H9 (cell line): Measurements from ENCODE around the gene PKN1. TPM values are rescaled to one million over a fixed set of nuclear protein-coding genes. Genes with fewer than 3 reads are reported as not detected.
A peak's percentile ranks its signal among the peaks of the same experiment; 100 is the strongest.

ENCODE experiments used
- DNase-seq: peaks from one replicate; pipeline ENCODE4 v3.0.0-alpha.2; 2017
- H2AFZ ChIP-seq: one replicate; pipeline ENCODE4 v1.6.1; 2013; ENCODE audit warnings: mild to moderate bottlenecking, low read length, control low read depth, moderate library complexity
- H2AK5ac ChIP-seq: 2 replicates; pipeline ENCODE4 v1.6.1; 2013; ENCODE audit warnings: low read length, control low read depth, mixed read lengths; ENCODE audit not compliant: insufficient read length
- H2BK120ac ChIP-seq: one replicate; pipeline ENCODE4 v1.6.1; 2013; ENCODE audit warnings: low read depth, mild to moderate bottlenecking, low read length, control low read depth, inconsistent platforms; ENCODE audit not compliant: poor library complexity, severe bottlenecking
- H2BK12ac ChIP-seq: 2 replicates; pipeline ENCODE4 v1.6.1; 2013; ENCODE audit warnings: low read length, control low read depth, mixed read lengths, low read depth; ENCODE audit not compliant: insufficient read length
- H2BK15ac ChIP-seq: 2 replicates; pipeline ENCODE4 v1.6.1; 2013; ENCODE audit warnings: low read depth, low read length, control low read depth
- H2BK20ac ChIP-seq: one replicate; pipeline ENCODE4 v1.6.1; 2013; ENCODE audit warnings: low read depth, mild to moderate bottlenecking, low read length, control low read depth, inconsistent platforms; ENCODE audit not compliant: poor library complexity, severe bottlenecking
- H2BK5ac ChIP-seq: 2 replicates; pipeline ENCODE4 v1.6.1; 2013; ENCODE audit warnings: low read length, control low read depth, mixed read lengths; ENCODE audit not compliant: insufficient read length
- H3K14ac ChIP-seq: 2 replicates; pipeline ENCODE4 v1.6.1; 2013; ENCODE audit warnings: low read length, control low read depth; ENCODE audit not compliant: insufficient read depth
- H3K18ac ChIP-seq: 2 replicates; pipeline ENCODE4 v1.6.1; 2013; ENCODE audit warnings: low read depth, mild to moderate bottlenecking, mixed read lengths, low read length, control low read depth; ENCODE audit not compliant: insufficient read length
- H3K23ac ChIP-seq: 2 replicates; pipeline ENCODE4 v1.6.1; 2013; ENCODE audit warnings: low read length, control low read depth, mixed read lengths, low read depth; ENCODE audit not compliant: insufficient read length
- H3K23me2 ChIP-seq: 2 replicates; pipeline ENCODE4 v1.6.1; 2013; ENCODE audit warnings: low read depth, mild to moderate bottlenecking, mixed read lengths, low read length, control low read depth; ENCODE audit not compliant: insufficient read length, poor library complexity, severe bottlenecking
- H3K27ac ChIP-seq: 2 replicates; pipeline ENCODE4 v1.5.1; 2013; ENCODE audit warnings: low read length, control low read depth, mixed read lengths, low read depth; ENCODE audit not compliant: insufficient read length
- H3K27me3 ChIP-seq: 2 replicates; pipeline ENCODE4 v1.6.1; 2013; ENCODE audit warnings: low read length, control low read depth, inconsistent platforms; ENCODE audit not compliant: insufficient read depth
- H3K4ac ChIP-seq: 2 replicates; pipeline ENCODE4 v1.6.1; 2013; ENCODE audit warnings: low read depth, mild to moderate bottlenecking, control low read depth, inconsistent platforms, low read length, moderate library complexity
- H3K4me1 ChIP-seq: 2 replicates; pipeline ENCODE4 v1.6.1; 2013; ENCODE audit warnings: low read length, control low read depth, inconsistent platforms; ENCODE audit not compliant: insufficient read depth
- H3K4me2 ChIP-seq: 2 replicates; pipeline ENCODE4 v1.6.1; 2013; ENCODE audit warnings: low read length, control low read depth, mixed read lengths; ENCODE audit not compliant: insufficient read length, insufficient read depth
- H3K56ac ChIP-seq: 2 replicates; pipeline ENCODE4 v1.6.1; 2013; ENCODE audit warnings: low read depth, mild to moderate bottlenecking, mixed read lengths, low read length, control low read depth; ENCODE audit not compliant: insufficient read length
- H3K79me1 ChIP-seq: 2 replicates; pipeline ENCODE4 v1.6.1; 2013; ENCODE audit warnings: low read depth, mild to moderate bottlenecking, moderate library complexity, low read length, control low read depth, inconsistent platforms; ENCODE audit not compliant: insufficient read depth, poor library complexity, severe bottlenecking
- H3K79me2 ChIP-seq: 2 replicates; pipeline ENCODE4 v1.6.1; 2013; ENCODE audit warnings: low read length, control low read depth, inconsistent platforms; ENCODE audit not compliant: insufficient read depth
- H3K9ac ChIP-seq: 2 replicates; pipeline ENCODE4 v1.6.1; 2013; ENCODE audit warnings: low read length, control low read depth, mixed read lengths; ENCODE audit not compliant: insufficient read length; ENCODE audit errors: extremely low read depth
- H3K9me3 ChIP-seq: one replicate; pipeline ENCODE4 v1.6.1; 2013; ENCODE audit warnings: low read depth, low read length, inconsistent platforms; ENCODE audit not compliant: control insufficient read depth
- H3T11ph ChIP-seq: one replicate; pipeline ENCODE4 v1.6.1; 2013; ENCODE audit warnings: mild to moderate bottlenecking, low read length, control low read depth, inconsistent platforms
- H4K20me1 ChIP-seq: one replicate; pipeline ENCODE4 v1.6.1; 2013; ENCODE audit not compliant: control insufficient read depth, insufficient read length, insufficient read depth
- H4K5ac ChIP-seq: 2 replicates; pipeline ENCODE4 v1.6.1; 2013; ENCODE audit warnings: low read depth, mild to moderate bottlenecking, mixed read lengths, low read length, control low read depth; ENCODE audit not compliant: insufficient read length
- H4K8ac ChIP-seq: replicated peaks from 2 replicates; pipeline ENCODE4 v1.6.1; 2013; ENCODE audit warnings: low read length, control low read depth, mixed read lengths, low read depth; ENCODE audit not compliant: insufficient read length
- H4K91ac ChIP-seq: 2 replicates; pipeline ENCODE4 v1.6.1; 2013; ENCODE audit warnings: low read depth, mild to moderate bottlenecking, moderate library complexity, mixed read lengths, low read length, control low read depth; ENCODE audit not compliant: insufficient read length
- H3K27ac Mint-ChIP-seq, 3 experiments: 2 replicates in 2 of 3; 3 replicates in 1 of 3; pipeline ENCODE4 v1.8.0; 2020 to 2021; ENCODE audit warnings: mixed read lengths in 3 of 3, mild to moderate bottlenecking in 1 of 3, moderate library complexity in 1 of 3
- H3K27me3 Mint-ChIP-seq: 2 replicates; pipeline ENCODE4 v1.8.0; 2021; ENCODE audit warnings: low read depth, mild to moderate bottlenecking, moderate library complexity, mixed read lengths
- H3K36me3 Mint-ChIP-seq, 3 experiments: 2 replicates in 2 of 3; 3 replicates in 1 of 3; pipeline ENCODE4 v1.8.0; 2020 to 2021; ENCODE audit warnings: low read depth in 3 of 3, mixed read lengths in 3 of 3; ENCODE audit not compliant: insufficient read depth in 1 of 3
- H3K4me1 Mint-ChIP-seq, 2 experiments: 2 replicates each; pipeline ENCODE4 v1.8.0; 2020; ENCODE audit warnings: mixed read lengths in 2 of 2
- H3K4me3 Mint-ChIP-seq, 2 experiments: 2 replicates in 1 of 2; 3 replicates in 1 of 2; pipeline ENCODE4 v1.8.0; 2020 to 2021; ENCODE audit warnings: mild to moderate bottlenecking in 2 of 2, mixed read lengths in 2 of 2, moderate library complexity in 1 of 2
- H3K9me3 Mint-ChIP-seq, 2 experiments: 2 replicates in 1 of 2; 3 replicates in 1 of 2; pipeline ENCODE4 v1.8.0; 2020; ENCODE audit warnings: mild to moderate bottlenecking in 2 of 2, mixed read lengths in 2 of 2, moderate library complexity in 1 of 2
- CTCF ChIP-seq: fragments of 200-600 bp; sonication (generic); conservative IDR thresholded peaks from 3 replicates; pipeline ENCODE4 v1.8.0; 2021; ENCODE audit warnings: antibody characterized with exemption, mild to moderate bottlenecking
- WGBS: extraction: QIAGEN DNeasy Blood & Tissue Kit; methylation state at CpG from one replicate; pipeline ENCODE4 v1.1.7; 2013; ENCODE audit warnings: missing lambda C conversion rate, low lambda C conversion rate, mixed read lengths; ENCODE audit not compliant: insufficient read length; ENCODE audit errors: extremely low coverage; 5-methylcytosine and 5-hydroxymethylcytosine counted together
- total RNA-seq: library from RNA; stranded (reverse); gene quantifications from 2 replicates; pipeline ENCODE4 v1.2.1, GENCODE V29; 2021

Gene PKN1
- total RNA-seq, 1 experiment from 2014 or later: 159 TPM

- H4K20me1 ChIP-seq: no peaks in the 10 kb centered on the region
Observed at GRCh38 chr19:14494411-14494810, 61.3 kb downstream of the PKN1 start.

More at GRCh38 chr19:14494411-14494810, 61.3 kb downstream of the PKN1 start:
- H2BK20ac ChIP-seq: no peak overlapping the region
- Mint-ChIP-seq H3K9me3 (no peaks in the 10 kb centered on the region), H3K36me3 (peaks cover 19 to 40% (median 31%) of the 10 kb centered on the region in 3 experiments), H3K4me1 (peaks cover 22% of the 10 kb centered on the region in 2 experiments), H3K27ac (0 out of 7 replicates have a peak overlapping the region, but pooled peaks of 1 of the 3 experiments have one; percentile 13), H3K27me3 (no peaks in the 10 kb centered on the region; the same call in none of the 2 replicates), H3K4me3 (peak overlapping the region; percentile 87 to 94)
- H3K4ac ChIP-seq: no peak overlapping the region
- H4K5ac ChIP-seq: no peak overlapping the region
- H2BK15ac ChIP-seq: no peak overlapping the region
- peaks cover 3% of the 10 kb centered on the region for H3K79me1 ChIP-seq
- no peak overlapping the region for H2AFZ ChIP-seq
- no peak overlapping the region for H3K14ac ChIP-seq
- no peak overlapping the region for H3K56ac ChIP-seq
- H3K18ac ChIP-seq: no peak overlapping the region
- no peaks in the 10 kb centered on the region for H3K27me3 ChIP-seq
- H2BK12ac ChIP-seq: no peak overlapping the region
- H3K27ac ChIP-seq: no peak overlapping the region
- peaks cover 4% of the 10 kb centered on the region; the same call in 1 of the 2 replicates for H3K4me1 ChIP-seq
- no peak for TF ChIP-seq CTCF
- no peak overlapping the region for H4K91ac ChIP-seq
- no peaks in the 10 kb centered on the region for H3K9me3 ChIP-seq
- no peak overlapping the region for H4K8ac ChIP-seq
- no peak for DNase-seq
- no peak overlapping the region for H2BK120ac ChIP-seq
- no peak overlapping the region for H3K4me2 ChIP-seq
- H3T11ph ChIP-seq: no peak overlapping the region
- peaks cover 2% of the 10 kb centered on the region; the same call in 1 of the 2 replicates for H3K79me2 ChIP-seq
- no peak overlapping the region for H3K23ac ChIP-seq
- H3K9ac ChIP-seq: no peak overlapping the region
- no CpG with 5 or more reads among the region's 4 CpGs for WGBS
- no peak overlapping the region for H2BK5ac ChIP-seq
- peaks cover 4% of the 10 kb centered on the region for H3K23me2 ChIP-seq
- no peak overlapping the region for H2AK5ac ChIP-seq
